HepG2 (cell line): ENCODE data around the gene ZNF19. TPM values are rescaled to one million over a fixed set of nuclear protein-coding genes. Genes with fewer than 3 reads are reported as not detected.

Experiments
- ATF7 ChIP-seq, 2 experiments: fragments of 450-650 bp in 1 of 2; sonication (generic) in 1 of 2; formaldehyde crosslinking in 1 of 2; IDR thresholded peaks; 2 replicates each; pipeline versions ENCODE4 v1.4.0 to v1.6.1; 2016 to 2020; ENCODE audit warnings: antibody characterized with exemption in 1 of 2, mild to moderate bottlenecking in 1 of 2, missing genetic modification reagents in 1 of 2
- GABPB1 ChIP-seq: IDR thresholded peaks from 2 replicates; pipeline ENCODE4 v1.6.1; 2016; ENCODE audit warnings: mild to moderate bottlenecking, missing genetic modification reagents, moderate library complexity, missing compliant biosample characterization
- HMGXB4 ChIP-seq, 2 experiments: sonication (generic) in 1 of 2; formaldehyde crosslinking in 1 of 2; IDR thresholded peaks; 2 replicates each; pipeline versions ENCODE4 v1.4.0 to v1.6.1; 2018 to 2020; ENCODE audit warnings: missing genetic modification reagents in 2 of 2, borderline replicate concordance in 1 of 2, low read depth in 1 of 2, mild to moderate bottlenecking in 1 of 2, missing biosample characterization in 1 of 2
- KDM2A ChIP-seq: sonication (generic); formaldehyde crosslinking; IDR thresholded peaks from 2 replicates; pipeline ENCODE4 v1.4.0; 2020; ENCODE audit warnings: low read depth, missing genetic modification reagents, borderline replicate concordance
- KDM3A ChIP-seq: IDR thresholded peaks from 2 replicates; pipeline ENCODE4 v1.6.1; 2018; ENCODE audit warnings: low read depth, missing compliant biosample characterization
- MAFK ChIP-seq, 2 experiments: IDR thresholded peaks in 1 of 2; conservative IDR thresholded peaks in 1 of 2; 2 replicates each; pipeline ENCODE4 v1.6.1; 2011; ENCODE audit warnings: improper control_type of control experiment in 2 of 2, low read length in 2 of 2
- NCOR1 ChIP-seq: fragments of 200-600 bp; sonication (generic); IDR thresholded peaks from 2 replicates; pipeline ENCODE4 v1.7.0; 2017; ENCODE audit warnings: antibody characterized with exemption, low read length, borderline replicate concordance
- PAXIP1 ChIP-seq: sonication (generic); formaldehyde crosslinking; conservative IDR thresholded peaks from 2 replicates; pipeline ENCODE4 v1.4.0; 2020; ENCODE audit warnings: mild to moderate bottlenecking, missing genetic modification reagents, moderate library complexity
- SALL1 ChIP-seq: sonication (generic); formaldehyde crosslinking; IDR thresholded peaks from 2 replicates; pipeline ENCODE4 v1.8.0; 2022; ENCODE audit warnings: mild to moderate bottlenecking, missing genetic modification reagents
- SP5 ChIP-seq: IDR thresholded peaks from 2 replicates; pipeline ENCODE4 v1.6.1; 2016; ENCODE audit warnings: low read depth, borderline replicate concordance
- ZNF501 ChIP-seq: sonication (generic); formaldehyde crosslinking; IDR thresholded peaks from 2 replicates; pipeline ENCODE4 v1.5.1; 2020; ENCODE audit warnings: mild to moderate bottlenecking, moderate library complexity, missing genetic modification reagents
- ZNF687 ChIP-seq: sonication (generic); formaldehyde crosslinking; IDR thresholded peaks from 2 replicates; pipeline ENCODE4 v1.5.1; 2020; ENCODE audit warnings: mild to moderate bottlenecking, missing genetic modification reagents, moderate library complexity
- ZNF782 ChIP-seq: sonication (generic); formaldehyde crosslinking; IDR thresholded peaks from 2 replicates; pipeline ENCODE4 v1.4.0; 2020; ENCODE audit warnings: missing genetic modification reagents, mild to moderate bottlenecking, borderline replicate concordance
- polyA plus RNA-seq, 8 experiments: library from polyadenylated mRNA; depleted of rRNA in 3 of 8; stranded (reverse) in 7 of 8; unstranded in 1 of 8; fragments of >200 nt; fragmentation: Illumina TruSeq in 4 of 8; extraction: Trizol in 4 of 8; gene quantifications; 2 replicates each; pipeline versions ENCODE4 v1.2.1 to v1.2.3, GENCODE V29; 2011 to 2016; ENCODE audit warnings: low read depth in 4 of 8, missing spikeins in 1 of 8, mixed read lengths in 1 of 8; ENCODE audit not compliant: insufficient read depth in 1 of 8
- total RNA-seq, 5 experiments: library from RNA; depleted of rRNA; stranded (reverse); fragments of >200 nt; fragmentation: Illumina TruSeq; extraction: Trizol; gene quantifications; 2 replicates each; pipeline ENCODE4 v1.2.3, GENCODE V29; 2016; ENCODE audit warnings: low read depth in 1 of 5
- TF ChIP-seq, protein P1 (sequence below): sonication (generic); formaldehyde crosslinking; IDR thresholded peaks from 2 replicates; pipeline ENCODE4 v1.4.0; 2020; ENCODE audit warnings: missing genetic modification reagents, borderline replicate concordance

ZNF19 gene
- total and polyA plus RNA-seq, 2 of the 13 experiments (the other 11 are each of a cell fraction or from before 2014, with no cell fraction given), result 3.2 to 5.8 TPM

DNA sequence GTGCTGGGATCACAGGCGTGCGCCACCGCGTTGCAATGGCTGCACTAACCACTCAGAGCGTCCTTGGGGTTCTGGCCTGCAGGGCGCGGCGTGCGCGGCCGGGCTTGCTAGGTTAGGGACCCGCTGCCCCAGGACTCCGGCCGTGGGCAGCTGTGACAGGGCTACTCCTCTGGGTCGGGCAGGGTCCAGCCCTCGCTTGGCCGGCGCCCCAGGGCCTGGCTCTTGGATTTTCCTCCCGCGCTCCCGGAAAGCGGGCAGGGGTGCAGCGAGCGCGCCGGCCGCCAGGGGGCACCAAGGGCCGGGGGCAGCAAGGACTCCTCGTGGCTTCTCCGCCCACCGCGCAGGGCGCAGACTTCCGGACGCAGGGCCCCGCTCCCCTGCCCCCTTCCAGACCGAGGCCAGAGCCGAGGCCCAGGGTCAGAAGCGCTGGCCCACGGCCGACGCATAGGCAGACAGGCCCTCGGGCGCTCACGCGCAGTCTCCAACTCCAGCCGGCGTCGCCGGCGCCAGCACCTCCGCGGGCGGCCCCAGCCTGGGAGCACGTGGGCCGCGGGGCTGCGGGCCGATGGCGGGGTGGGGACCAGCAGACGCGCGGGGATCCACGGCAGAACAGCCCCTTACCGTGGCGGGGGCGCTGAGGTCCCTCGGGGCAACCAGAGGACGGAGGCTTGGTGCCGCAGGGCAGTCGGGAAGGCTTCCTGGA, 47.6 kb downstream of the ZNF19 start (continued):
- TF ChIP-seq ZNF687, result peak; percentile 51; the same call in 1 of the 2 replicates
- no peak for TF ChIP-seq MAFK (conservative IDR thresholded peaks at IDR 0.05 in 1 of 2, IDR thresholded peaks at IDR 0.05 in 1 of 2; ENCODE audit: low read length in 2 of 2)
- TF ChIP-seq ATF7 (IDR thresholded peaks at IDR 0.05), result no peak
- peak; percentile 52; the same call in 1 of the 2 replicates for TF ChIP-seq ATF7 (CRISPR knock-in tag; IDR thresholded peaks at IDR 0.05)
- TF ChIP-seq, protein P1, sequence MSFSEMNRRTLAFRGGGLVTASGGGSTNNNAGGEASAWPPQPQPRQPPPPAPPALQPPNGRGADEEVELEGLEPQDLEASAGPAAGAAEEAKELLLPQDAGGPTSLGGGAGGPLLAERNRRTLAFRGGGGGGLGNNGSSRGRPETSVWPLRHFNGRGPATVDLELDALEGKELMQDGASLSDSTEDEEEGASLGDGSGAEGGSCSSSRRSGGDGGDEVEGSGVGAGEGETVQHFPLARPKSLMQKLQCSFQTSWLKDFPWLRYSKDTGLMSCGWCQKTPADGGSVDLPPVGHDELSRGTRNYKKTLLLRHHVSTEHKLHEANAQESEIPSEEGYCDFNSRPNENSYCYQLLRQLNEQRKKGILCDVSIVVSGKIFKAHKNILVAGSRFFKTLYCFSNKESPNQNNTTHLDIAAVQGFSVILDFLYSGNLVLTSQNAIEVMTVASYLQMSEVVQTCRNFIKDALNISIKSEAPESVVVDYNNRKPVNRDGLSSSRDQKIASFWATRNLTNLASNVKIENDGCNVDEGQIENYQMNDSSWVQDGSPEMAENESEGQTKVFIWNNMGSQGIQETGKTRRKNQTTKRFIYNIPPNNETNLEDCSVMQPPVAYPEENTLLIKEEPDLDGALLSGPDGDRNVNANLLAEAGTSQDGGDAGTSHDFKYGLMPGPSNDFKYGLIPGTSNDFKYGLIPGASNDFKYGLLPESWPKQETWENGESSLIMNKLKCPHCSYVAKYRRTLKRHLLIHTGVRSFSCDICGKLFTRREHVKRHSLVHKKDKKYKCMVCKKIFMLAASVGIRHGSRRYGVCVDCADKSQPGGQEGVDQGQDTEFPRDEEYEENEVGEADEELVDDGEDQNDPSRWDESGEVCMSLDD (CRISPR knock-in tag), result no peak
- no peak for TF ChIP-seq NCOR1
- TF ChIP-seq ZNF782 (CRISPR knock-in tag), result no peak
- TF ChIP-seq PAXIP1, result no peak
- peak; percentile 65; the same call in 1 of the 2 replicates for TF ChIP-seq SP5
- TF ChIP-seq GABPB1 (CRISPR knock-in tag), result peak; percentile 76; the same call in 1 of the 2 replicates
- peak; percentile 65; the same call in 1 of the 2 replicates for TF ChIP-seq ZNF501 (CRISPR knock-in tag)
- peak; percentile 26; the same call in 1 of the 2 replicates for TF ChIP-seq KDM3A (CRISPR knock-in tag)
- 0 out of 4 replicates have a peak, but pooled peaks of 1 of the 2 experiments have one; percentile 34 for TF ChIP-seq HMGXB4 (CRISPR knock-in tag; IDR thresholded peaks at IDR 0.05; ENCODE audit: borderline replicate concordance in 1 of 2, low read depth in 1 of 2)
- TF ChIP-seq KDM2A, result peak; percentile 49; the same call in 1 of the 2 replicates
- TF ChIP-seq SALL1 (CRISPR knock-in tag), result peak; percentile 39; the same call in 1 of the 2 replicates
